Peyer's patch (tissue), 4 donors: ENCODE measurements around the gene MCU.
"Not testable (repeated sequence)": the region's sequence is repeated elsewhere in the genome, so short reads cannot be mapped to it uniquely, and the experiment has no call there.

Experiments
- CTCF ChIP-seq, 6 experiments: fragments of 450-650 bp in 4 of 6; fragments of 200-600 bp in 2 of 6; sonication (generic) in 1 of 6; IDR thresholded peaks; one replicate each; pipeline ENCODE4 v1.5.1; 2017 to 2019; ENCODE audit warnings: antibody characterized with exemption in 6 of 6, mild to moderate bottlenecking in 3 of 6, moderate library complexity in 1 of 6
- POLR2A ChIP-seq, 2 donors: fragments of 450-650 bp; IDR thresholded peaks; one replicate each; pipeline ENCODE4 v1.5.1; 2017; ENCODE audit warnings: antibody characterized with exemption in 2 of 2, mild to moderate bottlenecking in 2 of 2, moderate library complexity in 2 of 2

GRCh38 chr10:72917201-72917600 is 225.3 kb downstream of the MCU start:
- TF ChIP-seq CTCF, POLR2A (IDR thresholded peaks at IDR 0.05): not testable (repeated sequence)
